Smooth muscle cell (in vitro differentiated cells): ENCODE data around the gene NUCB2. TPM values are rescaled to one million over a fixed set of nuclear protein-coding genes. Genes with fewer than 3 reads are reported as not detected.
A peak's percentile ranks its signal among the peaks of the same experiment; 100 is the strongest.

Experiments
- DNase-seq: peaks from one replicate; lab custom pipeline; 2025; ENCODE audit not compliant: unreplicated experiment; lab: John Stamatoyannopoulos, UW
- H2AFZ ChIP-seq: fragments of 200-600 bp; sonication (generic); 2 replicates; pipeline ENCODE4 v1.6.0; 2016; ENCODE audit warnings: antibody characterized with exemption, low read depth, mild to moderate bottlenecking
- H3F3A ChIP-seq: fragments of 200-600 bp; sonication (generic); 2 replicates; pipeline ENCODE4 v1.6.0; 2017; ENCODE audit warnings: antibody characterized with exemption, low read depth
- H3K27ac ChIP-seq: fragments of 200-600 bp; sonication (generic); 2 replicates; pipeline ENCODE4 v1.5.1; 2016; ENCODE audit warnings: low read depth, mild to moderate bottlenecking
- H3K27me3 ChIP-seq: fragments of 200-600 bp; sonication (generic); 2 replicates; pipeline ENCODE4 v1.6.1; 2016; ENCODE audit warnings: low read depth, mild to moderate bottlenecking
- H3K36me3 ChIP-seq: fragments of 200-600 bp; sonication (generic); 2 replicates; pipeline ENCODE4 v1.5.1; 2016; ENCODE audit warnings: low read depth
- H3K4me1 ChIP-seq: fragments of 200-600 bp; sonication (generic); 2 replicates; pipeline ENCODE4 v1.5.1; 2016; ENCODE audit warnings: low read depth
- H3K4me2 ChIP-seq: fragments of 200-600 bp; sonication (generic); 2 replicates; pipeline ENCODE4 v1.6.0; 2016; ENCODE audit warnings: mild to moderate bottlenecking
- H3K4me3 ChIP-seq: fragments of 200-600 bp; sonication (generic); 2 replicates; pipeline ENCODE4 v1.5.1; 2016; ENCODE audit warnings: mild to moderate bottlenecking
- H3K79me2 ChIP-seq: fragments of 200-600 bp; sonication (generic); 2 replicates; pipeline ENCODE4 v1.6.0; 2016; ENCODE audit warnings: low read depth, mild to moderate bottlenecking
- H3K9ac ChIP-seq: fragments of 200-600 bp; sonication (generic); 2 replicates; pipeline ENCODE4 v1.6.0; 2016; ENCODE audit warnings: low read depth
- H3K9me3 ChIP-seq: fragments of 200-600 bp; sonication (generic); replicated peaks from 2 replicates; pipeline ENCODE4 v1.5.1; 2016; ENCODE audit warnings: low read depth
- H4K20me1 ChIP-seq: fragments of 200-600 bp; sonication (generic); 2 replicates; pipeline ENCODE4 v1.6.0; 2016; ENCODE audit warnings: low read depth
- WGBS: methylation state at CpG from one replicate; pipeline ENCODE4 v1.1.7; 2016; ENCODE audit warnings: low lambda C conversion rate; 5-methylcytosine and 5-hydroxymethylcytosine counted together
- polyA plus RNA-seq: library from polyadenylated mRNA; unstranded; fragments of >200 nt; fragmentation: Nextera tagmentation; extraction: Ambion mirVana; gene quantifications from 2 replicates; pipeline ENCODE4 v1.2.1, GENCODE V29; 2016
- total RNA-seq: library from RNA; depleted of rRNA; stranded (reverse); fragments of >200 nt; gene quantifications from 2 replicates; pipeline ENCODE4 v1.2.3, GENCODE V29; 2014
- TF ChIP-seq, protein P1 (sequence below): fragments of 200-600 bp; sonication (generic); IDR thresholded peaks from 2 replicates; pipeline ENCODE4 v1.5.1; 2017; ENCODE audit warnings: borderline replicate concordance, mild to moderate bottlenecking, antibody characterized with exemption; ENCODE audit not compliant: insufficient read depth, poor library complexity, severe bottlenecking

The NUCB2 gene
- total and polyA plus RNA-seq, 2 experiments from 2014 or later, result 91.2 to 177 TPM

DNA sequence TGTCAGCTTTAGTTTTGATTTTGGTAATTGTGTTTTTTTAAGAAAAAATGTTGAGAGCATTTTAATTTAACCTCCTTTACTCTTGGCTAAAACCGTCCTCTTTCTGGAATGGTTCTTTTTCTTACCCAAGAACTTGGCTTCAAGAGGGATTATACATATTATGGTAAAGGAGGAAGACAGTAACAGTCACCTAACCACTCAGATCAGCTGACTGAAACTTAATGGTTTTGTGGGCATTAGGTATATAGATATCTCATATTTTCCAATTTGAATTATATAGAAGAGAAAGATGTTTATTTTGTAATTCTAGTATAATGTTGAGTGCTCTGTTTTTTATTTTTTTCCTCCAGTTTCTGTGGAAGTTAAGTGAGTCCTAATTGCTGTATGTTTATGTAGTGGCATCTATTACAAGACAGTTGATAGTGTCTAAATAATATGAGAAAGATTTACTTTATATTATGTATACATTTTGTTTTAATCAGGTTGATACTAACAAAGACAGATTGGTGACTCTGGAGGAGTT lies 38.4 kb downstream of the NUCB2 start:
- TF ChIP-seq, protein P1, sequence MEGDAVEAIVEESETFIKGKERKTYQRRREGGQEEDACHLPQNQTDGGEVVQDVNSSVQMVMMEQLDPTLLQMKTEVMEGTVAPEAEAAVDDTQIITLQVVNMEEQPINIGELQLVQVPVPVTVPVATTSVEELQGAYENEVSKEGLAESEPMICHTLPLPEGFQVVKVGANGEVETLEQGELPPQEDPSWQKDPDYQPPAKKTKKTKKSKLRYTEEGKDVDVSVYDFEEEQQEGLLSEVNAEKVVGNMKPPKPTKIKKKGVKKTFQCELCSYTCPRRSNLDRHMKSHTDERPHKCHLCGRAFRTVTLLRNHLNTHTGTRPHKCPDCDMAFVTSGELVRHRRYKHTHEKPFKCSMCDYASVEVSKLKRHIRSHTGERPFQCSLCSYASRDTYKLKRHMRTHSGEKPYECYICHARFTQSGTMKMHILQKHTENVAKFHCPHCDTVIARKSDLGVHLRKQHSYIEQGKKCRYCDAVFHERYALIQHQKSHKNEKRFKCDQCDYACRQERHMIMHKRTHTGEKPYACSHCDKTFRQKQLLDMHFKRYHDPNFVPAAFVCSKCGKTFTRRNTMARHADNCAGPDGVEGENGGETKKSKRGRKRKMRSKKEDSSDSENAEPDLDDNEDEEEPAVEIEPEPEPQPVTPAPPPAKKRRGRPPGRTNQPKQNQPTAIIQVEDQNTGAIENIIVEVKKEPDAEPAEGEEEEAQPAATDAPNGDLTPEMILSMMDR, result no peak
- H3K36me3 ChIP-seq, result peaks cover 12% of the 10 kb centered on the region
- no peaks in the 10 kb centered on the region for H4K20me1 ChIP-seq
- no peak overlapping the region for H3K9ac ChIP-seq
- no peak overlapping the region for H2AFZ ChIP-seq
- H3K4me1 ChIP-seq, result no peaks in the 10 kb centered on the region
- no peak for DNase-seq
- H3K4me3 ChIP-seq, result no peak overlapping the region
- H3K79me2 ChIP-seq, result no peaks in the 10 kb centered on the region
- H3K4me2 ChIP-seq, result no peak overlapping the region
- H3F3A ChIP-seq, result no peaks in the 10 kb centered on the region
- WGBS, result 93% methylated on average over 1 of the region's 1 CpG
- peak overlapping the region; percentile 12 for H3K27ac ChIP-seq
- no peaks in the 10 kb centered on the region for H3K9me3 ChIP-seq
- no peaks in the 10 kb centered on the region for H3K27me3 ChIP-seq

GRCh38 chr11:17328871-17329494 lies 52.4 kb downstream of the NUCB2 start:
- Histone ChIP-seq H3K36me3 (peaks cover 2% of the 10 kb centered on the region), H3F3A (no peaks in the 10 kb centered on the region), H4K20me1 (no peaks in the 10 kb centered on the region), H3K27ac (no peak overlapping the region), H3K27me3 (no peaks in the 10 kb centered on the region), H3K9ac (no peak overlapping the region), H2AFZ (no peak overlapping the region), H3K4me2 (no peak overlapping the region), H3K9me3 (no peaks in the 10 kb centered on the region), H3K4me3 (no peak overlapping the region), H3K79me2 (no peaks in the 10 kb centered on the region), H3K4me1 (no peaks in the 10 kb centered on the region)
- 96% methylated on average over 5 of the region's 5 CpGs for WGBS
- DNase-seq, result no peak
- TF ChIP-seq, protein P1, result no peak

GRCh38 chr11:17331669-17332068 lies 55.1 kb downstream of the NUCB2 start:
- Histone ChIP-seq H3K36me3 (no peaks in the 10 kb centered on the region), H3K9me3 (no peaks in the 10 kb centered on the region), H2AFZ (no peak overlapping the region), H3F3A (no peaks in the 10 kb centered on the region), H3K4me3 (no peak overlapping the region), H3K4me1 (no peaks in the 10 kb centered on the region), H3K9ac (no peak overlapping the region), H3K27me3 (no peaks in the 10 kb centered on the region), H3K27ac (no peak overlapping the region), H3K4me2 (no peak overlapping the region), H3K79me2 (no peaks in the 10 kb centered on the region), H4K20me1 (no peaks in the 10 kb centered on the region)
- TF ChIP-seq, protein P1, result no peak
- 89% methylated on average over 2 of the region's 2 CpGs for WGBS
- DNase-seq, result no peak
